ENCODE data around the gene ZNF273. TPM values are rescaled to one million over a fixed set of nuclear protein-coding genes. Genes with fewer than 3 reads are reported as not detected.

ZNF273 gene
- polyA plus RNA-seq, 1 of the 3 experiments (the other 2 are of a cell fraction): 2.3 TPM

DNA sequence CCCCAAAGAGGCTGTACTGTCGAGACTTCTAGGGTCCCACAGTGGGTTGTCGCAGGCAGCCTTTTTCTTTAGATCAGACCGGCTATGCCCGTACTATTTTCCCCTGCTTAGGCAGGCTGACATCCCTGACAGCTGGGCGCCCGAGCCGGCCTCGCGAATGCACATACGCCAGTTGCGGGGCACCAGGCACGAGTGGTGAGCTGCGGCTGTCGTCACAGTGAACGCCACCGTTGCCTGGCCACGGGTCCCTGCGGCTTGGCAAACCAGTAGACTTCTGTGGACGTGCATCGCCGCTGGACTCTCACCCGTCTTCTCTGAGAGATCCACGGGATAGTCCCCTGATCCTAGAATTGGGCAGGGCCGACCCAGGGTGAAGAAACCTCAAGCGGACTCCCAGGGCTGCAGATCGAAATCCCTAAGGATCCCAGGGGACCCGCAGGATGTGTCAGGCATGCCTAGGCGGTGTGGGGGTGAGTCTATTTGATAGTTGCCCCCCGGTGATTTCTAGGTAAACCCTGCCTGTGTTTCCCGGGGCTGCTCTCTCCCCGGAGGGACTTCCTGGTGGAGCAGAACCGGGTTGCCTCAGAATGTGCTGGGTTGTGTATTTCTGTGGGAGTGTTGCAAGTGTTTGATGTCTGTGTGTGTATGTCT, 33.0 kb upstream of the ZNF273 start:
- Histone ChIP-seq H3K4me1 (ENCODE audit: control insufficient read depth in 1 of 2, insufficient read depth in 2 of 2, low read depth in 1 of 2, low read length in 1 of 2) (no peaks in the 10 kb centered on the region), H3K9me3 (no peaks in the 10 kb centered on the region), H3K4me3 (ENCODE audit: low read depth in 2 of 2, low read length in 1 of 2) (no peak overlapping the region), H3F3A (replicated peaks; ENCODE audit: insufficient read depth) (no peaks in the 10 kb centered on the region), H3K27ac (ENCODE audit: low read depth in 2 of 2, low read length in 1 of 2) (no peak overlapping the region), H3K27me3 (ENCODE audit: insufficient read depth) (no peaks in the 10 kb centered on the region; the same call in 1 of the 2 replicates), H3K9me2 (no peaks in the 10 kb centered on the region), H3K36me3 (replicated peaks in 1 of 2; ENCODE audit: control insufficient read depth in 1 of 2, insufficient read depth in 2 of 2, low read length in 1 of 2) (no peaks in the 10 kb centered on the region), H3K4me2 (no peak overlapping the region), H3K79me2 (ENCODE audit: insufficient read depth) (no peaks in the 10 kb centered on the region), H3K9ac (no peak overlapping the region), H4K20me1 (ENCODE audit: insufficient read depth) (no peaks in the 10 kb centered on the region), H2AFZ (ENCODE audit: low read depth) (no peak overlapping the region)
- ChIA-PET POLR2A (no interaction called here), CTCF (no interaction called here)
- DNase-seq: peak; percentile 36
- TF ChIP-seq FOXJ3 (CRISPR knock-in tag; IDR thresholded peaks at IDR 0.05) (no peak), RXRA (IDR thresholded peaks at IDR 0.05; ENCODE audit: borderline replicate concordance, low read depth) (no peak)
- WGBS (ENCODE audit: low lambda C conversion rate): 57% methylated on average over 32 of the region's 32 CpGs

DNA sequence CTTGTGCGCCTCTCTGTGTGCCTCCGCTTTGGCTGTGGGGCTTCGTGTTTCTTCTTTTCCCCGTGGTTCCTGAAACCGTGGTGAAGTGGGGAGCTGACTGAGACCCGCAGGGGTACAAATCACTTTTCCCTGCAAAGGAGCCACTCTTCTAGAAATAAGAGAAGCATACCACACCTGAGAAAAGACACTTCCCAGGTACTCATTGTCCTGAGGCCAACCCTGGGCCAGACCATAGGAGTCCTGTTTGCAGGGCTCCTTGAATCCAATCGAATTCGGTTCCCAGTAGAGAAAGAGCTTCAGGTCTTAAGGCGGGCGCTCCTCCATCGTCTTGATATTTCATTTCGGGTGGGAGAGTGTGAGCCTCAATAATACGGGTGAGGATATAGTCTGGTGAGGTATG, 32.4 kb upstream of the ZNF273 start:
- H3K9ac ChIP-seq: no peak overlapping the region
- no peak overlapping the region for H3K4me2 ChIP-seq
- TF ChIP-seq RXRA (IDR thresholded peaks at IDR 0.05; ENCODE audit: borderline replicate concordance, low read depth) (no peak), SIN3A (IDR thresholded peaks at IDR 0.05; ENCODE audit: borderline replicate concordance, low read depth, low read length) (no peak), CHD2 (IDR thresholded peaks at IDR 0.05; ENCODE audit: low read length, partially characterized antibody) (no peak), TEAD4 (IDR thresholded peaks at IDR 0.05; ENCODE audit: borderline replicate concordance, insufficient read depth) (no peak), EP300 (IDR thresholded peaks at IDR 0.05; ENCODE audit: borderline replicate concordance in 1 of 2, low read depth in 1 of 2, low read length in 1 of 2) (no peak), RCOR1 (IDR thresholded peaks at IDR 0.05; ENCODE audit: low read length) (no peak), GATA2 (CRISPR knock-in tag; IDR thresholded peaks at IDR 0.05) (no peak), RAD21 (IDR thresholded peaks at IDR 0.05; ENCODE audit: low read length) (no peak), GABPA (IDR thresholded peaks at IDR 0.05; ENCODE audit: low read depth) (no peak), MXI1 (IDR thresholded peaks at IDR 0.05; ENCODE audit: low read depth, low read length) (no peak), SMC3 (IDR thresholded peaks at IDR 0.05; ENCODE audit: low read depth, low read length) (no peak), EZH2phosphoT487 (IDR thresholded peaks at IDR 0.05; ENCODE audit: borderline replicate concordance, low read depth) (no peak), YY1 (IDR thresholded peaks at IDR 0.05; ENCODE audit: low read depth) (no peak), FOSL2 (IDR thresholded peaks at IDR 0.05; ENCODE audit: borderline replicate concordance, low read depth) (no peak)
- TF ChIP-seq, protein P1, sequence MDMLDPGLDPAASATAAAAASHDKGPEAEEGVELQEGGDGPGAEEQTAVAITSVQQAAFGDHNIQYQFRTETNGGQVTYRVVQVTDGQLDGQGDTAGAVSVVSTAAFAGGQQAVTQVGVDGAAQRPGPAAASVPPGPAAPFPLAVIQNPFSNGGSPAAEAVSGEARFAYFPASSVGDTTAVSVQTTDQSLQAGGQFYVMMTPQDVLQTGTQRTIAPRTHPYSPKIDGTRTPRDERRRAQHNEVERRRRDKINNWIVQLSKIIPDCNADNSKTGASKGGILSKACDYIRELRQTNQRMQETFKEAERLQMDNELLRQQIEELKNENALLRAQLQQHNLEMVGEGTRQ (IDR thresholded peaks at IDR 0.05; ENCODE audit: borderline replicate concordance, low read depth, low read length): no peak
- TF ChIP-seq, protein P2, sequence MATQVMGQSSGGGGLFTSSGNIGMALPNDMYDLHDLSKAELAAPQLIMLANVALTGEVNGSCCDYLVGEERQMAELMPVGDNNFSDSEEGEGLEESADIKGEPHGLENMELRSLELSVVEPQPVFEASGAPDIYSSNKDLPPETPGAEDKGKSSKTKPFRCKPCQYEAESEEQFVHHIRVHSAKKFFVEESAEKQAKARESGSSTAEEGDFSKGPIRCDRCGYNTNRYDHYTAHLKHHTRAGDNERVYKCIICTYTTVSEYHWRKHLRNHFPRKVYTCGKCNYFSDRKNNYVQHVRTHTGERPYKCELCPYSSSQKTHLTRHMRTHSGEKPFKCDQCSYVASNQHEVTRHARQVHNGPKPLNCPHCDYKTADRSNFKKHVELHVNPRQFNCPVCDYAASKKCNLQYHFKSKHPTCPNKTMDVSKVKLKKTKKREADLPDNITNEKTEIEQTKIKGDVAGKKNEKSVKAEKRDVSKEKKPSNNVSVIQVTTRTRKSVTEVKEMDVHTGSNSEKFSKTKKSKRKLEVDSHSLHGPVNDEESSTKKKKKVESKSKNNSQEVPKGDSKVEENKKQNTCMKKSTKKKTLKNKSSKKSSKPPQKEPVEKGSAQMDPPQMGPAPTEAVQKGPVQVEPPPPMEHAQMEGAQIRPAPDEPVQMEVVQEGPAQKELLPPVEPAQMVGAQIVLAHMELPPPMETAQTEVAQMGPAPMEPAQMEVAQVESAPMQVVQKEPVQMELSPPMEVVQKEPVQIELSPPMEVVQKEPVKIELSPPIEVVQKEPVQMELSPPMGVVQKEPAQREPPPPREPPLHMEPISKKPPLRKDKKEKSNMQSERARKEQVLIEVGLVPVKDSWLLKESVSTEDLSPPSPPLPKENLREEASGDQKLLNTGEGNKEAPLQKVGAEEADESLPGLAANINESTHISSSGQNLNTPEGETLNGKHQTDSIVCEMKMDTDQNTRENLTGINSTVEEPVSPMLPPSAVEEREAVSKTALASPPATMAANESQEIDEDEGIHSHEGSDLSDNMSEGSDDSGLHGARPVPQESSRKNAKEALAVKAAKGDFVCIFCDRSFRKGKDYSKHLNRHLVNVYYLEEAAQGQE (IDR thresholded peaks at IDR 0.05; ENCODE audit: low read depth, low read length): no peak
- TF ChIP-seq, protein P3, sequence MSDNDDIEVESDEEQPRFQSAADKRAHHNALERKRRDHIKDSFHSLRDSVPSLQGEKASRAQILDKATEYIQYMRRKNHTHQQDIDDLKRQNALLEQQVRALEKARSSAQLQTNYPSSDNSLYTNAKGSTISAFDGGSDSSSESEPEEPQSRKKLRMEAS (IDR thresholded peaks at IDR 0.05; ENCODE audit: low read depth): no peak
- H3K27ac ChIP-seq (ENCODE audit: low read depth in 2 of 2, low read length in 1 of 2): no peak overlapping the region
- no peaks in the 10 kb centered on the region for H3K9me3 ChIP-seq
- H2AFZ ChIP-seq (ENCODE audit: low read depth): no peak overlapping the region
- H3K79me2 ChIP-seq (ENCODE audit: insufficient read depth): no peaks in the 10 kb centered on the region
- no peaks in the 10 kb centered on the region for H4K20me1 ChIP-seq (ENCODE audit: insufficient read depth)
- CTCF ChIA-PET: no interaction called here
- 58% methylated on average over 13 of the region's 13 CpGs for WGBS (ENCODE audit: low lambda C conversion rate)
- H3K36me3 ChIP-seq (replicated peaks in 1 of 2; ENCODE audit: control insufficient read depth in 1 of 2, insufficient read depth in 2 of 2, low read length in 1 of 2): no peaks in the 10 kb centered on the region
- H3K4me1 ChIP-seq (ENCODE audit: control insufficient read depth in 1 of 2, insufficient read depth in 2 of 2, low read depth in 1 of 2, low read length in 1 of 2): no peaks in the 10 kb centered on the region
- H3F3A ChIP-seq (replicated peaks; ENCODE audit: insufficient read depth): no peaks in the 10 kb centered on the region
- peaks cover 2% of the 10 kb centered on the region; the same call in 1 of the 2 replicates for H3K27me3 ChIP-seq (ENCODE audit: insufficient read depth)
- peak; percentile 20 for DNase-seq
- no peaks in the 10 kb centered on the region for H3K9me2 ChIP-seq
- POLR2A ChIA-PET: no interaction called here
- H3K4me3 ChIP-seq (ENCODE audit: low read depth in 2 of 2, low read length in 1 of 2): no peak overlapping the region

Data from SK-N-SH (cell line).